ENCODE results near the gene GTF2B. TPM values are rescaled to one million over a fixed set of nuclear protein-coding genes. Genes with fewer than 3 reads are reported as not detected.

Gene GTF2B
- total RNA-seq, 1 donor from 2014 or later = 13.7 TPM

- DNase-seq (ENCODE audit: low spot score in 2 of 2) = no peak
- Histone ChIP-seq H3K4me3 (no peak overlapping the region), H3K36me3 (peaks cover 17 to 35% of the 10 kb centered on the region in 2 donors), H3K4me1 (no peaks in the 10 kb centered on the region), H3K9me3 (no peaks in the 10 kb centered on the region), H3K27me3 (no peaks in the 10 kb centered on the region), H3K27ac (no peak overlapping the region)
- intact Hi-C loops (cut with DNase I) = loop anchor here (5.0 kb wide), 1 partner anchor 74 kb away; no protein-coding TSS in a partner anchor
- TF ChIP-seq CTCF (IDR thresholded peaks at IDR 0.05) = no peak
Observed at GRCh38 chr1:88802950-88803349, 88.4 kb downstream of the GTF2B start.

Other genes starting within 250 kb of the GTF2B start
- gene PKN2, start 207.3 kb downstream of the GTF2B start, total RNA-seq = 7.3 TPM
- gene KYAT3, start 101.1 kb upstream of the GTF2B start, total RNA-seq = 9.3 TPM
- 11.5 TPM for gene RBMXL1, start 101.1 kb upstream of the GTF2B start, total RNA-seq
- gene GBP3, start 131.3 kb upstream of the GTF2B start, total RNA-seq = 28.5 TPM
- 59.7 TPM for gene GBP1, start 173.6 kb upstream of the GTF2B start, total RNA-seq
- gene GBP2, start 234.5 kb upstream of the GTF2B start, total RNA-seq = 72.9 TPM

All from ascending aorta (tissue), 2 donors.